Measurements from ENCODE around the gene UBE2S.

The UBE2S gene

DNA sequence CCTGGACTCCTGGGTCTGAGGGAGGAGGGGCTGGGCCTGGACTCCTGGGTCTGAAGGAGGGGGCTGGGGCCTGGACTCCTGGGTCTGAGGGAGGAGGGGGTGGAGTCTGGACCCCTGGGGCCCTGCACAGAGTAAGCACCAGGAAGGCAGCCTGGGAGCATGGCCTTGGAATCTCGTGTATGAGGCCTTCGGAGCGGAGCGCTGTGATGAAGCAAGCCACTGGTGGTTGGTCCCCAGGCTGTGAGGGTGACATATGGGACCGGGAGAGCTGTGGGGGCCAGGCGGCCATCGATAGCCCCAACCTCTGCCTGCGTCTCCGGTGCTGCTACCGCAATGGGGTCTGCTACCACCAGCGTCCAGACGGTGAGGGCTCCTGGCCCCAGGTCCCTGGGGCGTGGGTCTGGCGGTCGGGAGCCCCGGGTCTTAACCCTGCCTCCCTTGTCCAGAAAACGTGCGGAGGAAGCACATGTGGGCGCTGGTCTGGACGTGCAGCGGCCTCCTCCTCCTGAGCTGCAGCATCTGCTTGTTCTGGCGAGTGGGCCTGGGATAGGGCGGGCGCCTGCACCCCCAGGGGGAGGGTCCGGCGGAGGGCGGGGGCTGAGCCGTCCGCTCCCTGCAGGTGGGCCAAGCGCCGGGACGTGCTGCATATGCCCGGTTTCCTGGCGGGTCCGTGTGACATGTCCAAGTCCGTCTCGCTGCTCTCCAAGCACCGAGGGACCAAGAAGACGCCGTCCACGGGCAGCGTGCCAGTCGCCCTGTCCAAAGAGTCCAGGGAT lies 30.0 kb downstream of the UBE2S start:
- DNase-seq (ENCODE audit: low read depth) = no peak
- no peak overlapping the region for H3K4me3 ChIP-seq (ENCODE audit: low read length)
- TF ChIP-seq, protein P1, sequence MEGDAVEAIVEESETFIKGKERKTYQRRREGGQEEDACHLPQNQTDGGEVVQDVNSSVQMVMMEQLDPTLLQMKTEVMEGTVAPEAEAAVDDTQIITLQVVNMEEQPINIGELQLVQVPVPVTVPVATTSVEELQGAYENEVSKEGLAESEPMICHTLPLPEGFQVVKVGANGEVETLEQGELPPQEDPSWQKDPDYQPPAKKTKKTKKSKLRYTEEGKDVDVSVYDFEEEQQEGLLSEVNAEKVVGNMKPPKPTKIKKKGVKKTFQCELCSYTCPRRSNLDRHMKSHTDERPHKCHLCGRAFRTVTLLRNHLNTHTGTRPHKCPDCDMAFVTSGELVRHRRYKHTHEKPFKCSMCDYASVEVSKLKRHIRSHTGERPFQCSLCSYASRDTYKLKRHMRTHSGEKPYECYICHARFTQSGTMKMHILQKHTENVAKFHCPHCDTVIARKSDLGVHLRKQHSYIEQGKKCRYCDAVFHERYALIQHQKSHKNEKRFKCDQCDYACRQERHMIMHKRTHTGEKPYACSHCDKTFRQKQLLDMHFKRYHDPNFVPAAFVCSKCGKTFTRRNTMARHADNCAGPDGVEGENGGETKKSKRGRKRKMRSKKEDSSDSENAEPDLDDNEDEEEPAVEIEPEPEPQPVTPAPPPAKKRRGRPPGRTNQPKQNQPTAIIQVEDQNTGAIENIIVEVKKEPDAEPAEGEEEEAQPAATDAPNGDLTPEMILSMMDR (IDR thresholded peaks at IDR 0.05; ENCODE audit: insufficient read depth, low read depth, low read length, missing control alignments) = no peak

DNA sequence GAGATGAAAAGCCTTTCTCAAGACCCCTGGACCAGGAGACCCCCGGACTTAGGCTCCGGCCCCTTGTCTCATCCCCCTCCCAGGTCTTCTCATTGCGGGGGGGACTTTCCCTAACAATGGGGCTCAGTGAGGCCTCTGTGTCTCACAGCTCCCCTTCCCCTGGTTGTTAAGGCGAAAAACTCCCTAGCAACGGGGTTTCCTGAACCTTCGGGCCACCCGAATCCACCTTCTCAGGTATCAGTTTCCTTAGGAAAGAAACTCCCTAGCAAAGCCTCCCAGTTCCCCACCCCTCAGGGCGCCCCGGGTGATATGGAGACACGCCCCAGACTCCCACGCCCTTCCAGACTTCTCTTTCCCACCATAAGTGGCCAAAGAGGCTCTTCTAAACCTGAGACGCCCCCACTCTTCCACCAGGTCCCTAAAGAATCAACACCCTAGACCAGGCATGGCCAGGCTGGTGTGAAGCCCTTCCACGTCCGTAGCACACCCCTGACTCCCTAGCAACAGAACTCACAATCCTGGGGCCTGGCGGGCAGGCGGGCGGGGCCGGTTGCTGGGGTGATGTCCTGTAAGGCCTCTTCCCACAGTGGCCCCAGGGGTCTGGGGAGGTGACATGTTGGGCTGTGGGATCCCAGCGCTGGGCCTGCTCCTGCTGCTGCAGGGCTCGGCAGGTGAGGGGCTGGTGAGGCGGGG lies 31.2 kb downstream of the UBE2S start, which contains the start of gene TMEM190:
TMEM190 (plus strand) TSS at position 586 of the 693 bp plus-strand sequence; CDS start at position 614, 28 bp downstream.
- no peak within 1 kb of the TSS for H3K4me3 ChIP-seq (ENCODE audit: low read length)
- TF ChIP-seq, protein P1 (IDR thresholded peaks at IDR 0.05; ENCODE audit: insufficient read depth, low read depth, low read length, missing control alignments) = no peak
- no peak for DNase-seq (ENCODE audit: low read depth)

DNA sequence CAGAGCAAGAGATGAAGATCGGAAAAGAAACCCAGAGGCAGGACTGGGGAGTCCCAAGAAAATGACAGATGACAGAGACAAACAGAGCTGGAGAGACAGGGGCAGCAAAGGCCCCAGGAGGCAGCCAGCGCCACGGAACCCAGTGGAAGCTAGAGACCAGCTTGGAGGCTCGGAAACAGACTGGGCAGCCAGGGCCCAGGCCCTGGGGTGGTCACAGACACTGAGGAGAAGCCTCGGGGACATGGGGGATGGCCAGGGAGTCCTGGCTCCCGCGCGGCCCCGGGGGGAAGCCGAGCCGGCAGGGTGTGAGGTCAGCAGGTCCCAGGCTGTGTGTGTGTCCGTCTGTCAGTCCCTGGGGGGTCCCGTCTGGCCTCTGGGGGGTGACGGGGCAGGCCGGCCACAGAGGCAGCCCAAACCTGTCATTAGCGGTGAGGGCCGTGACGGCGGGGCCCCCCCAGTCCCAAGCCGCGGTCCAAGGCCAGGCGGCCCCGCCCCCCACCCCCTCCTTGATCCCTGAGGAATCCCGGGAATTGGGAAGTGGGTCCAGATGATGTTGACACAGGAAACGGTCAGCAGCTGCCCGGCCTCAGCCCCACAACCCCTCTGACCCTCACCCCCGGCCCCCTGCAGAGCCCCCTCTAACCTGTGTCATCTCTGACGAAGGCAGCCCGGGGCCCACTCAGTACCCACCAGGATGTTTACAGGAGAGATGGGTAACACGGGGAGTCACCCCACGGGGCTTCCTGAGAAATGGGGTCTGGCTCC lies 33.4 kb downstream of the UBE2S start:
- H3K4me3 ChIP-seq (ENCODE audit: low read length) = no peak overlapping the region
- TF ChIP-seq, protein P1 (IDR thresholded peaks at IDR 0.05; ENCODE audit: insufficient read depth, low read depth, low read length, missing control alignments) = no peak
- no peak for DNase-seq (ENCODE audit: low read depth)

DNA sequence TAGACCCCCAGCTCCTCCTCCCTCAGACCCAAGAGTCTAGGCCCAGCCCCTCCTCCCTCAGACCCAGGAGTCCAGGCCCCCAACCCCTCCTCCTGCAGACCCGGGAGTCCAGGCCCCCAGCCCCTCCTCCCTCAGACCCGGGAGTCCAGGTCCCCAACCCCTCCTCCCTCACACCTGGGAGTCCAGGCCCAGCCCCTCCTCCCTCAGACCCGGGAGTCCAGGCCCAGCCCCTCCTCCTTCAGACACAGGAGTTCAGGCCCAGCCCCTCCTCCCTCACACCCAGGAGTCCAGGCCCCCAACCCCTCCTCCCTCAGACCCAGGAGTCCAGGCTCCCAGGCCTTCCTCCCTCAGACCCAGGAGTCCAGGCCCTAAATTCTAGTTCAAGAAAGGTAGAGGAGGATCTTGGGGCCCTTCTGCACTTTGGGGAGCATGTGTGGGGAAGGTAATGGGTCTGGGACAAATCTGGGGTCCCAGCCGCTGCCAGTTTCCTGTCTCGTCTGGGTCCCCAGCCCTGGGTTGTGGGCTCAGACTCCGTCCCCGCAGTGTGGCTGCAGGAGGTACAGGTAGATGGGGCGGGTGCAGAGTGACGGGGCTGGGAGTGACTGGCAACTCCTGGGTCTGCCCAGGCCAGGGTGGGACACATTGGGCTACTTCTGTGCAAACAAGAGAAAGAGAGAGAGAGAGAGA lies 34.1 kb downstream of the UBE2S start:
- no peak for DNase-seq (ENCODE audit: low read depth)
- TF ChIP-seq, protein P1 (IDR thresholded peaks at IDR 0.05; ENCODE audit: insufficient read depth, low read depth, low read length, missing control alignments) = no peak
- H3K4me3 ChIP-seq (ENCODE audit: low read length) = no peak overlapping the region

DNA sequence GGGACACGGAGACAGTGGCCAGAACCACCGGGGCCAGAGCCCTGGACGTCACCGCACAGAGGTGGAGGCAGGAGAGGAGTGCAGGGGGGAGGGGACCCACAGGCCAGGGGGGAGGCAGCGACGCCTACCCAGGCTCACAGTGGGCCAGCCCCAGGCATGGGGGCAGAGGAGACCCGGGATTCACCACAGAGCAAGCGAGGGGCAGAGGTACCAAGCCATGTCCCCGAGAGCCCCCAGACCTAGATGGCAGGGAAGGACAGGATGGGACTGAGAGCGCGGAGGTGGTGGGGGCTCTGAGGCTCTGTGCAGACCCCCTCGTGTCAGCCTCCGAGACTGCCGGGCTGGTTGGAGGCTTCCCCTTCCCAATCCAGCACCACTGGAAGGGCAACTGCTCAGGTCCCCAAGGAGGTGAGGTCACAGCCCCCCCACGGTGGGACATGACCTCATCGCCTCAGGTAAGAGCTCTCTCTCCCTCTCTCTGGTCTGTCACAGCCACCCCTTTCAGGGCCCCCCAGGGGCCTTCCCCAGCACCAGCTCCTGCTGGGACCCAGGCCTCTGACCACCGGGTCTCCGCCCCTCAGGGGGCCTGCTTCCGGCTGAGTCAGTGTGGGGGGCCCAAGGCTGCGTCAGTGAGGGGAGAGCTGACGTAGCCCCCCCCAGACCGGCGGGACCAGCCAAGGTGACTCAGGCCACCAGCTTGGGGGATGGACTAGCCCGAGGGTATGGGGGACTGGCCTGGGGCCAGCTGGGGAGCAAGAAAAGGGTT lies 35.1 kb downstream of the UBE2S start:
- no peak overlapping the region for H3K4me3 ChIP-seq (ENCODE audit: low read length)
- TF ChIP-seq, protein P1 (IDR thresholded peaks at IDR 0.05; ENCODE audit: insufficient read depth, low read depth, low read length, missing control alignments) = no peak
- DNase-seq (ENCODE audit: low read depth) = no peak
